HG03103 (cell line): ENCODE results near the gene PRKCB.
"Not testable (repeated sequence)": the region's sequence is repeated elsewhere in the genome, so short reads cannot be mapped to it uniquely, and the experiment has no call there.

Experiments
- ATAC-seq: cut with Tn5 transposase; IDR thresholded peaks from one replicate; pipeline ENCODE4 v1.9.1; 2021; ENCODE audit warnings: low read depth; ENCODE audit not compliant: unreplicated experiment

PRKCB gene

DNA sequence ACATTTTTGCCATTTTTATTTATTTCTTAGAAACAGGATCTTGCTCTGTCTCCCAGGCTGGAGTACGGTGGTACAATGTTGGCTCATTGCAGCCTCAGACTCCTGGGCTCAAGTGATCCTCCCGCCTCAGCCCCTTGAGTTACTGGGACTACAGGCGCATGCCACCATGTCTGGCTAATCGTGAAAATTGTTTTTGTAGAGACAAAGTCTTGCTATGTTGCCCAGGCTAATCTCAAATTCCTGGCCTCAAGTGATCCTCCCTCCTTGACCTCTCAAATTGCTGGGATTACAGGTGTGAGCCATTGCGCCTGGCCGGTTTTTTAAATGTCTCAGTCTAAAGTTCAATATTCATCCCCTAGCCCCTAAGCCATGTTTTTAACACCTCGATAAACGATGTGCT is 237.5 kb downstream of the PRKCB start:
- ATAC-seq: no peak

DNA sequence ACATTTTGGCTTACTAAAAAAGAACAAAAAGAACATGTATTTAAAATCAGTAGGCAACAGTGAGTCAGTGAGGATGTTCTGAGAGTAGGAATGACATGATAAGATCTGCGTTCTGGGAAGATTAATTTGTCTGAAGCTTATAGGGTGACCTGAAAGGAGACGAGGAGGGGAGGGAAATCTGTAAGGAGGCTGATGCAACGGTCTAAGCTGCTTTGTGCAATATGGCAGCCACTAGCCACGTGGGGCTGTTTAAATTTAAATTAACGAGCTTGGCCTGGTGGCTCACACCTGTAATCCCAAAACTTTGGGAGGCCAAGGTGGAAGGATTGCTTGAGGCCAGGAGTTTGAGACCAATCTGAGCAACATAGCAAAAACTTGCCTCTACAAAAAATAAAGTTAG is 238.8 kb downstream of the PRKCB start:
- no peak for ATAC-seq

DNA sequence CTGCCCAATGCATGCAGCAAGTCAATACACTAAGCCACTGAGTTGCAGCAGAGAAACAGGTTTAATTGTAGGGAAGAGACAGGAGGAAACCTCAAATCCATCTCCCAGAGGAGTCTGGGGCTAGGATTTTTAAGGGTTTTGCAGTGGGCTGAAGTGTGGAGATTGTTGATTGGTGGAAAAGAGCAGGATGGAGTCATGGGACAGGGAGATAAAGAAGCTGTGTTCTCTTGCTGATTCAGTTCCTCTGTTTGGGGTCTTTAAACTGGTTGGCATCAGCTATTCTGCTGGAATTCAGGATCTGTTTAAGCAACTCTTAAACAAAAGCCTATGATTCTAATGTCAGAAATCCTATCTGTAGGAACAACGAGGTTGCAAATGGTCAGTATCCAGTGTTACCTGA is 239.5 kb downstream of the PRKCB start:
- ATAC-seq: no peak

DNA sequence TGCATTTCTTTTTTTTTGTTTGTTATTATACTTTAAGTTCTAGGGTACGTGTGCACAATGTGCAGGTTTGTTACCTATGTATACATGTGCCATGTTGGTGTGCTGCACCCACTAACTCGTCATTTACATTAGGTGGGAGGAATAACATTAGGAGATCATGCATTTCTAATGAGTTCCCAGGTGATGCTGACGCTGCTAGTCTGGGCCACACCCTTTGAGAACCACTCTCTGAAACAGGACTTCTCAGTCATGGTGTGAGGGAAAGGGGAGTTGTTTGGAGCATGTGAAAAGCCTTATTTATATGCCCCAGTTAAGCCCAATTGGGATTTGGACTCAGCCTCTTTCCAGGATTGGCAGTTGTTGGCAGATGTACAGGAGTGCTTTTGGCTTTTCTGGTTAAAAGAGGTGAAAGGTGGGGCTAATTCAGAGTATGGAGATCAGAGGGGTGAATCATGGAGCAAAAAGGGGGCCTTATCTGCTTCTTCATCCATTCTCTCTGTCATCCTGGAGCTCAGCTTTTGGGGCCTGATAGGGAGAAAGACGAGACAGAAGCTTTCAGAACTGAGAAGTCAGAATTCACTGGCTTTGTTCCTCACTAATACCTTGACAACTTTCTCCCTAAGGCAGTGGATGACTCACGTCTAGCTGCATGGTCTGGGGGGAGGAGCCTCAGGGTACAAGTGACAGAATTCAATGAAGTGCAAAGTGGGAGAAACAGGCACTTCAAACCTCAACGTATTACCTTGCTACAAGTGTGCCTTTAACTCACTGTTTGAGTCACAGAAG is 240.3 kb downstream of the PRKCB start:
- peak; percentile 60 for ATAC-seq

DNA sequence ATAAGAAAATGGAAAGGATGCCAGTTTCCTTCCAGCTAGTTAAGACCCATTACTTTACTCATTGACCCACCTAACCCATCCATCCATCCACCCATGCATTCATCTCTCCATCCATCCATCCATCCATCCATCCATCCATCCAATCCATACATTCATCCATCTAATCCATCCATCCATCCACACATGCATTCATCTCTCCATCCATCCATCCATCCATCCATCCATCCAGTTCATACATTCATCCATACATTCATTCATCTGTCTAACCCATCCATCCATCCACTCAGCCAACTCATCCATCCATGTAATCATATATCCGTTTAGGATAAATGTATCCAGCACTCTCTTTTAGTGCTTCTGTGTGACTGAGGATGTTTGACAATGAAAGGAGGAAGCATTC is 241.5 kb downstream of the PRKCB start:
- ATAC-seq: no peak

DNA sequence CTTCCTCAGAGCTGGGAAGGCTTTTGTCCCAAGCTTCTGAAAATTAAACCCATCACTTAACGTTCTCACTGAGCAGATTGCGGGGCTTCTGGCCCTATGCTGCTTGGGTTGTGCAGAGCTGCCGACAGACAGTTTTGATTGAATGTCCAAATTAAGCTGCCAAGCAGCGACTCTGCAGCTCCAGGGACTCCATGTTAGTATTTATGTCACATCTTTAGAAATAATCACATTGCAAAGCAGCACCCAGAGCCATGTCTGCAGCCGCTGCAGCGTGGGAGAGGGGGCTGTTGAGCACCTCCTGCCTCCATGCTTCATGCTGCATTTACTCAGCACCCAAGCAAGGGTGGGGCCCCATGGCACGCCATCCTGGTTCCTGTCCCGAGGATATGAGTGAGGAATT is 242.2 kb downstream of the PRKCB start:
- no peak for ATAC-seq

DNA sequence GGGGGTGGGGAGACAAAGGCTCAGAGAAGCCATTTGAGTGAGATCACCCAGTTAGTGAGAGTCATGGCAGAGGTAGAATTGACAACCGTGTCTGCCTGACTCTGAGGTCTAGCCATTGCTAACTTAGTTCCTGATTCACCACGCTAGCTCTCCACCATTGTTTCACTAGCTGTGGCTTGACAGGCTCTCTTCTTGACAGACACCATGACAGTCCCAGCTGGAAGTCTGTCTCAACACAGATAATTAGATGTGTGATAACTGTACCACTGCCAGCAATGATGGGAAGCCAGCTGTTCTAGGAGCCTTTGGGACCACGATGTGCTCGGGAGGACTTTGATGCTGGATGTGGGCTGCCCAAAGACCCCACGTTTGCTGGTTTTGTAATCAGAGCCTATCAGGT is 249.9 kb downstream of the PRKCB start:
- ATAC-seq: no peak

DNA sequence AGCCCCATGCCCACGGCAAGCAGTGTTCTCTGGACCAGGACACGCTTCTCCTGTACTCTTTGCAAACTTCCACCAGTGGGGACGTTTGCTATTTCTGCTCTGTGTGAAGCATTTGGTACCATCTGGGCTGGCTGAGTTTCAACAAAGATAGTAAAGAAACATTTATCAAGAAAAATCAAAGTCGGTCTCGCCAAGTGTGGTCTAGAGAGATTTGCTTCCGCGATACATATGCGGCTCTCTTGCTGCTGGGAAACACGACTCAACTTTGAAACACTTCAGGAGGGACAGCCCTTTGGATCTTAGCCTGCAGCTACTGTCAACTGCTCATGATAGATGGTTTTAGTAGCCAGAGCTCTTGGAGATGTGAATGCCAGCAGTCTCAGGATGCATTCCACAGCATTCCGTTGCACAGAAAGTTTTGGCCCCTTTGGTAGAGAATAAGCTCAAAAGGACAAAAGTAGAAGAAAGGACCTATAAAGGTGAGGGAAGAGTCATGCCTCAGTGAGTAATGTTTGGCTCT is 252.2 kb downstream of the PRKCB start:
- no peak for ATAC-seq

DNA sequence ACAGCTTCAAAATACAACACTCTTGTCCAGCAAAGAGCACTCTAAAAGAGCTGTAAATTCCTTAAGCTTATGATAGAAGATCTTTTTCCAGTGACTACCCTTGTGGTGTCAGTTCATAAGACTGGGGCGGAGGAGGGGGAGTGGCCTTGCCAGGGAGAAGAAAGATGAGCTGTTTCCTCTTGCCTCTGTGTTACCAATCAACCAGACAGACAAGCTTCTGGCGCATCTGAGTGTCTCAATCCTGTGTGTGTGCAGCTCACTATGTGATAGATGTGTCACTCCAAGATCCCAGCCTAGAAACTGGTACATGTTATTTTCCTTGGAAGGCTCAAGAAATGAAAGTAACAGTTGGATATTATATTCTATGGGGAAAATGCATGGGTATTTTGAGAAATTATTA is 253.0 kb downstream of the PRKCB start:
- no peak for ATAC-seq

DNA sequence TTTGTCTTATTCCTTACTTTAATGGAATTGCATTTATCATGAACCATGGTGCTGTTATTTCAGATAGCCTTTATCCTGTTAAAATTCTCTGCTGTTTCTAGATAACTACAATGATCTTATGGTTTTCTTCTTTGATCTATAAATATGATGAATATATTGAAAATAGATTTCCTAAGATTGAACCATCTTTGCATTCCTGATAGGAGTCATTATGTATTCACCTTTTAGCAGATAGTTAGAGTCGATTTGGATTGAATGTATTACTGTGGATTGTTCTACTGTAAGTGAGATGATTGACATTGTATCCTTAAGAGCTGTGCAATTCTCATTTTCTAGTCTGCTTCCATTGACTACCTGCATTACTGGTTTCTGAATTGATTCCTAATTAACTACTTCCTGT is 255.3 kb downstream of the PRKCB start:
- no peak for ATAC-seq

DNA sequence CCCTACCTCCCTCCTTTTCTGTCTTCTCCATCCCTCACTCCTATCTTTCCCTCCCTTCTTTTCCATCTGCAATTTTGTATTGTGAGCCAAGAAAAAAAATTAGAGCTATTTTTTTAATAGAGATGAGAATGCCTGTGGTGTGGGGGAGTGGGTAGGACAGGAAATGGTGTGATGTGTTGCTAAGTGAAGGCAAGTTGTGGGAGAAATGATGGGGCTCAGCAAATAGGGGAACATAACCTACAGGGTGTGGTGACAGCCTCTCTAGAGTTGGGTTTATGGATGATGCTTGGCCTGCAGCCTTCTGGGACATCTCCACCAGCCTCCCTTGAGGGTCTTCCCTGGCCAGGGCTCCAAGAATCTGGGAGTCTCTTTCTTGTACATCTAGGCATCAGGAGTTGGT is 257.3 kb downstream of the PRKCB start:
- no peak for ATAC-seq

DNA sequence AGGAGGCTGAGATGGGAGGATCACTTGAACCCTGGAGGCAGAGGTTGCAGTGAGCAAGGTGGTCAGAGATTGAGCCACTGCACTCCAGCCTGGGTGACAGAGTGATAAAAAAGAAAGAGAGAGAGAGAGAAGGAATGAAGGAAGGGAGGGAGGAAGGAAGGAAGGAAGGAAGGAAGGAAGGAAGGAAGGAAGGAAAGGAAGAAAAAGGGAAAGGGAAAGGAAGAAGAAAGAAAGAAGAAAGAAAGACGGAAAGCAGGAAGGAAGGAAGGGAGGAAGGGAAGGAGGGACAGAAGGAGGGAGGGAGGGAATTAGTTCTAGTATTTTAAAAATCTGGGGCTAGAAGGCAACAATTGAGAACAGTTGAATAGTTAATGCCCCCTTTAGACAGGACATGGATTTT is 258.9 kb downstream of the PRKCB start:
- no peak for ATAC-seq

DNA sequence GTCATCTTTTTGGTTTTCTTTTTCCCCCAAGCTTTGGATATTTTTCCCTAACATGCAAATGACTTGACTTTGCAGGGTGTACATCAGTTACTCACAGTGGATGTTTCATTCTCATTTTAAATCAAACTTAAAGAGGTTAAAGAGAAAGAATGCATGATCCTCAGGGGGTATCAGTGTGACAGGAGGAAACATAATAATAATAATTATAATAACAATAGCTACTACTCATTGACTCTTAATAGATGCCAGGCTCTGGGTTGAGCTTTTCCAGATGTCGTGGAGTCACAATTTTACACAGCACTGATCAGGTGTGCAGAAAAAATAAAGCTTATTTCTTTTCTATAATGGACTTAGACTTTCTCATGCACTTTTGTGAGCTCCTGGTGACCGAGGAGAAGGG is 263.1 kb downstream of the PRKCB start:
- no peak for ATAC-seq

DNA sequence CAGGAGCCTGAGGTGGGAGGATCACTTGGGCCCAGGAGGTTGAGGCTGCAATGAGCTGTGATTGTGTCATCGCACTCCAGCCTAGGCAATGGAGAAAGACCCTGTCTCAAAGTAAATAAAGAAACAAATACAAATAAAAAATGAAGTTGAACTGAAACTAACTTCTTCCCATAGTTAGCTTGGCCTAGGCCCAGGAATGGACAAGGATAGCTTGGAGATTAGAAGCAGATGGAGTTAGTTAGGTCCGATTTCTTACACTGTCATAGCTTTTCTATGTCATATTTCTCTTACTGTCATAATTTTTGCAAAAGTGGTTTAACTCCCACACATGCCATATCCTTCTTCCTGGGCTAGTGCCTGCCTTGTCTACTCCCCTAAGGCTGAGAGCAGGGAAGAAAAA is 265.6 kb downstream of the PRKCB start:
- ATAC-seq: no peak

DNA sequence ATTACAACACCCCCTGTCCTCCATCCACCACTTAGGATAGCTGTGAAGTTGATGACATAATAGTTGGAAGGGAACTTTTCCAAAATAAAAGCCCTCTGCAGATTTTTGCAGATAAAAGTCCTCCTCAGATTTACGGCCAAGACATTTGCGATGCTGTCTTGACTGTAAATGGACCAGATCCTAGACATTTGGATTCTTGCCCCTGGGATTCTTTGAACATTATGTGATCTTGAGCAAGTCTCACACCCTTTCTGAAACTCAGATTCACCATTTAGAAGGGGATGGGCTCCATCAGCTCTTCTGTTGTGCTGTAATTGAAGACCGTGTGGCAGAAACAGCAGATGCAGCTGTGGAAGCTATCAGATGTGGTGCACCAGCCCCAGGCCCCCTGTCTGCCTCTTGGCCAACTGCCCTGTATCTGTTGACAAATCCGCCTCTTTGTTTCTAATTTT is 266.5 kb downstream of the PRKCB start:
- no peak for ATAC-seq

DNA sequence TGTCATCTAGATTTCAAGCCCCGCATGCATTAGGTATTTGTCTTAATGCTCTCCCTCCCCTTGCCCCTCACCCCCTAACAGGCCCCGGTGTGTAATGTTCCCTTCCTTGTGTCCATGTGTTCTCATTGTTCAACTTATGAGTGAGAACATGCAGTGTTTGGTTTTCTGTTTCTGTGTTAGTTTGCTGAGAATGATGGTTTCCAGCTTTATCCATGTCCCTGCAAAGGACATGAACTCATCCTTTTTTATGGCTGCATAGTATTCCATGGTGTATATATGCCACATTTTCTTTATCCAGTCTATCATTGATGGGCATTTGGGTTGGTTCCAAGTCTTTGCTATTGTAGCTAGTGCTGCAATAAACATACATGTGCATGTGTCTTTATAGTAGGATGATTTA is 269.7 kb downstream of the PRKCB start:
- not testable (repeated sequence) for ATAC-seq

DNA sequence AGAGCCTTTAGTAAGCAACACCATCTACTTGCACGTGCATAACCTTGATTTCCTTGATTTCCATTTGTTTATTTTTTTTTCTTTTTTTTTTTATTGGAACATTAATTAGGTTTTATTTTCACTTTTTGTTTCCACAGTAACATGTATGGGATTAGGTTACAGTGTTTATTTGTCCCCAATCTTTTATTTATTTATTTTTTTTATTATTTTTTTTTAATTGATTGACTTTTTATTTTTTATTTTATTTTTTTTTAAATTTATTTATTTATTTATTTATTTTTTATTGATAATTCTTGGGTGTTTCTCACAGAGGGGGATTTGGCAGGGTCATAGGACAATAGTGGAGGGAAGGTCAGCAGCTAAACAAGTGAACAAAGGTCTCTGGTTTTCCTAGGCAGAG is 272.3 kb downstream of the PRKCB start:
- not testable (repeated sequence) for ATAC-seq

DNA sequence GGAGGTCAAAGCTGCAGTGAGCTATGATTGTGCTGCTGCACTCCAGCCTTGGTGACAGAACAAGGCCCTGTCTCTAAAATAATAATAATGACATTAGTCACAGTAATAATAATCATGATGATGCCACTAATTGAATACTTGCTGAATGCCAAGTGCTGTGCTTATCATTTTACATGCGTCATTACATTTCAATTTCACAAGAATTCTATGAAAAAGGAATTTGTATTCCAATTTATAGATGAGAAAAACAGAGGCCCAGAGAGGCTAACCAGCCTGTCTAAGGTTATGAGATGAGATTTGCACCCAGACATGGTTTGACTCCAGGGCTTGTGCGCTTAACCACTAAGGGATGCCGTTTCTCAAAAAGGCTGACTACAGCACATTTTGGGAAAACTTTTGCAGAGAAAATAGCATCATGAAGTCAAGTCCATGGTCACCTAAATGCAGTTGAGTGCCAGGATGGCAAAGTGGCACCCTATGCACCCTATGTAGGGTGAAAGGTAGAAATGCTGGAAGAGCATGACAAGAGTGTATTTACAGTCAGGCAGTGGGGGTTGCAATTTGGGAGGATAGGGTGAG is 276.0 kb downstream of the PRKCB start:
- no peak for ATAC-seq

DNA sequence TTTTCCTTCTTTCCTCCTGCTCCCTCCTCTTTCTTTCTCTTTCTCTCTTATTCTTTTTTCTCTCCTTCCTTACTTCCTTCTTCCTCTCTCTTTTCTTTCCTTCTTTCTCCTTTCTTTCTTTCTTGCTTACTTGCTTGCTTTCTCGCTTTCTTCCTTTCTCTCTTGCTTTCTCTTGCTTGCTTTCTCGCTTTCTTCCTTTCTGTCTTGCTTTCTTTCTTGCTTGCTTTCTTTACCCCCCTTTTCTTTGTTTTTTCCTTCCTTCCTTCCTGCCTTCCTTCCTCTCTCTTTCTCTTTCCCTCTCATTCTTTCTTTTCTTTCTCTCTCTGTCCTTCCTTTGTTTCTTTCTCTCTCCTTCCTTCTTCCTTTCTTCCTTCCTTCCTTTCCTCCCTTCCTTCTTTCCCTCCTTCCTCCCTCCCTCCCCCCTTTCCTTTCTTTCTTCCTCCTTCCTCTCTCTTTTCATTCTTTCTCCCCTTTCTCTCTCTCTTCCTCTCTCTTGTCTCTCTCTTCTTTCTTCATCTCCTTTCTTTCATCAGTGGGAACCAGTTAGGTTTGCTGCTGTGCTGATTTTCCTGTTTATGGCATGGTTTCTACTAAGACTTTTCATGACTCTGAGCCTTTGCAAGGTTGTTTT is 277.4 kb downstream of the PRKCB start:
- no peak for ATAC-seq

DNA sequence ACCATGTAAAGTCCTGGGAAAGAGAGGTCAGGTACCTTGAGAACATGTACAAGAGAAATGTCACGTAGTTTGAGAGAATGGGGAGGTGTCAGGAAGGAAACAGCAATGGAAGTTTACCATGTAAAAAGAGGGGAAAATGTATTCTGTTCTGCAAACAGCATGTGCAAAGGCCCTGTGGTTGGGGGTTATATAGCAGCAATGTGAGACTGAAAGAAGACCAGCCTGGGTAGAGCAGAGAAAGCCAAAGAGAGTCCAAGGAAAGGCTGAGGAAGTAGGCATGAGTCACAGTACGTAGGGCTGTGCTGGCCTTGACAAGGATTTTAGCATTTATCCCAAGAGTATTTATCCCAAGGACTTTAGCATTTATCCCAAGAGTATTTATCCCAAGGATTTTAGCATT is 279.1 kb downstream of the PRKCB start:
- ATAC-seq: no peak

DNA sequence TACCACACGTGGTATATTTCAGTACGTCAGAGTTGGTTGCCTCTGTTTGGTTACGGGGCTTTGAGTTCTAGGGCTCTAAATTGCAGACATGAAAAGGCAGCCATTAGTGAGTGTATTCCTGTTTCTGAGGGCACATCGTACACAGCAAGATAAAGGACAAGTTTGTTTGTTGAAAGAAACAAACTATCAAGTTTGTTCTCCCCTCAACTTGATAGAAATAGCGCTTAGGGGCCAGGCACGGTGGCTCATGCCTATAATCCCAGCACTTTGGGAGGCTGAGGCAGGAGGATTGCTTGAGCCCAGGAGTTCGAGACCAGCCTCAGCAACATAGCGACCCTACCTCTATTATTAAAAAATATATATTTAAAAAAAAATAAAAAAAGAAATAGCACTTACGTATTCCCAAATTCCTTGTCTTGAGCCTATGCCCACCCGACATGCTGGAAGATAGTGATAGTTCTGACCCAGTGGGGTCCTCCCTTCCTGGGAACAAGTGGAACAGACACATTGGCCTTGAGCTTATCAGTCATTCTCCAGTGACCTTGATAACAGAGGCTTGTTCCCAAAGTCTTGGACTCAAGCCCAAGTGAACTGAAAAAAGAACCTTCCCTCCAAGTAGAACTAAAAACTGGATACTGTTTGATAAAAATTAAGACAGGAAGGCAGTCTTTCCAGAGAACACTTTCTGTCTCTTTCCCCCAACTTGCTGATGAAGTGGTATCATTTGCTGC is 280.4 kb downstream of the PRKCB start:
- ATAC-seq: no peak
